Esophagus (tissue), 2 donors: ENCODE data around the gene CDH13. TPM values are rescaled to one million over a fixed set of nuclear protein-coding genes. Genes with fewer than 3 reads are reported as not detected.

ENCODE experiments used
- H3K27ac ChIP-seq, 2 donors: one replicate each; pipeline ENCODE4 v1.5.1; 2013; ENCODE audit warnings: low read depth in 2 of 2, mild to moderate bottlenecking in 2 of 2, inconsistent platforms in 1 of 2, low read length in 1 of 2, moderate library complexity in 1 of 2
- H3K27me3 ChIP-seq, 2 donors: one replicate each; pipeline ENCODE4 v1.6.1; 2013; ENCODE audit warnings: low read length in 2 of 2, control low read depth in 1 of 2, mild to moderate bottlenecking in 1 of 2; ENCODE audit not compliant: insufficient read depth in 2 of 2, control insufficient read depth in 1 of 2
- H3K36me3 ChIP-seq, 2 donors: one replicate each; pipeline ENCODE4 v1.6.1; 2013; ENCODE audit warnings: low read length in 1 of 2; ENCODE audit not compliant: control insufficient read depth in 2 of 2, insufficient read depth in 2 of 2
- H3K4me1 ChIP-seq, 2 donors: one replicate each; pipeline ENCODE4 v1.6.1; 2013; ENCODE audit warnings: low read length in 1 of 2; ENCODE audit not compliant: control insufficient read depth in 2 of 2, insufficient read depth in 2 of 2
- H3K4me3 ChIP-seq, 2 donors: one replicate each; pipeline ENCODE4 v1.5.1; 2013; ENCODE audit warnings: low read length in 2 of 2, mild to moderate bottlenecking in 2 of 2, low read depth in 1 of 2, moderate library complexity in 1 of 2
- H3K9me3 ChIP-seq, 2 donors: one replicate each; pipeline ENCODE4 v1.6.1; 2013; ENCODE audit warnings: mild to moderate bottlenecking in 2 of 2, low read depth in 1 of 2, low read length in 1 of 2, moderate library complexity in 1 of 2; ENCODE audit not compliant: control insufficient read depth in 2 of 2, insufficient read depth in 1 of 2
- WGBS, 2 donors: extraction: QIAGEN DNeasy Blood & Tissue Kit; methylation state at CpG; one replicate each; pipeline ENCODE4 v1.1.7; 2013; 5-methylcytosine and 5-hydroxymethylcytosine counted together
- polyA plus RNA-seq, 2 donors: library from polyadenylated mRNA; stranded (reverse); fragments of 200-250 nt; gene quantifications; one replicate each; pipeline ENCODE4 v1.2.3, GENCODE V29; 2013
- donor health status: healthy with polysubstance abuse.
- donor health status: Bipolar disorder and iron deficiency.

The CDH13 gene
- polyA plus RNA-seq, 2 donors = 1.3 to 4.3 TPM

GRCh38 chr16:83730812-83731211 lies 1104.0 kb downstream of the CDH13 start:
- no peak overlapping the region for H3K27ac ChIP-seq
- 40 to 66% methylated on average over 2 of the region's 2 CpGs for WGBS, 2 donors
- H3K27me3 ChIP-seq = no peaks in the 10 kb centered on the region
- no peaks in the 10 kb centered on the region for H3K4me1 ChIP-seq
- H3K36me3 ChIP-seq = no peaks in the 10 kb centered on the region
- no peak overlapping the region for H3K4me3 ChIP-seq
- H3K9me3 ChIP-seq = peaks cover 0 to 2% of the 10 kb centered on the region in 2 donors

- Histone ChIP-seq H3K4me3 (no peak overlapping the region), H3K27me3 (no peaks in the 10 kb centered on the region), H3K27ac (no peak overlapping the region), H3K36me3 (no peaks in the 10 kb centered on the region), H3K9me3 (peaks cover 0 to 2% of the 10 kb centered on the region in 2 donors), H3K4me1 (no peaks in the 10 kb centered on the region)
- 82% methylated on average over 2 of the region's 2 CpGs for WGBS, 2 donors
These were observed 1105.8 kb downstream of the CDH13 start for GRCh38 chr16:83732536-83732935.

GRCh38 chr16:83733301-83733700 lies 1106.5 kb downstream of the CDH13 start:
- peaks cover 0 to 2% of the 10 kb centered on the region in 2 donors for H3K9me3 ChIP-seq
- no peaks in the 10 kb centered on the region for H3K4me1 ChIP-seq
- 69 to 70% methylated on average over 9 of the region's 9 CpGs for WGBS, 2 donors
- H3K27ac ChIP-seq = no peak overlapping the region
- no peaks in the 10 kb centered on the region for H3K27me3 ChIP-seq
- no peak overlapping the region for H3K4me3 ChIP-seq
- no peaks in the 10 kb centered on the region for H3K36me3 ChIP-seq

- Histone ChIP-seq H3K9me3 (peaks cover 0 to 2% of the 10 kb centered on the region in 2 donors), H3K27me3 (no peaks in the 10 kb centered on the region), H3K4me3 (no peak overlapping the region), H3K27ac (no peak overlapping the region), H3K36me3 (no peaks in the 10 kb centered on the region), H3K4me1 (no peaks in the 10 kb centered on the region)
- 79 to 90% methylated on average over 5 of the region's 5 CpGs for WGBS, 2 donors
These were observed 1107.4 kb downstream of the CDH13 start for GRCh38 chr16:83734136-83734535.

- Histone ChIP-seq H3K4me3 (no peak overlapping the region), H3K9me3 (peaks cover 0 to 2% of the 10 kb centered on the region in 2 donors), H3K27me3 (no peaks in the 10 kb centered on the region), H3K36me3 (no peaks in the 10 kb centered on the region), H3K27ac (no peak overlapping the region), H3K4me1 (no peaks in the 10 kb centered on the region)
- WGBS, 2 donors = 66 to 71% methylated on average over 11 of the region's 11 CpGs
These were observed 1111.1 kb downstream of the CDH13 start for GRCh38 chr16:83737729-83738354.

GRCh38 chr16:83738923-83739503 lies 1112.2 kb downstream of the CDH13 start:
- WGBS, 2 donors = 81 to 92% methylated on average over 7 of the region's 7 CpGs
- no peaks in the 10 kb centered on the region for H3K4me1 ChIP-seq

GRCh38 chr16:83742124-83742899 lies 1115.5 kb downstream of the CDH13 start:
- Histone ChIP-seq H3K27me3 (no peaks in the 10 kb centered on the region), H3K4me1 (no peaks in the 10 kb centered on the region), H3K27ac (no peak overlapping the region), H3K4me3 (no peak overlapping the region), H3K36me3 (no peaks in the 10 kb centered on the region), H3K9me3 (no peaks in the 10 kb centered on the region)
- 82 to 87% methylated on average over 22 of the region's 22 CpGs for WGBS, 2 donors

More at GRCh38 chr16:83738923-83739503, 1112.2 kb downstream of the CDH13 start:
- H3K36me3 ChIP-seq = no peaks in the 10 kb centered on the region
- no peak overlapping the region for H3K4me3 ChIP-seq
- no peaks in the 10 kb centered on the region for H3K27me3 ChIP-seq
- H3K27ac ChIP-seq = no peak overlapping the region
- no peaks in the 10 kb centered on the region for H3K9me3 ChIP-seq

- H3K27me3 ChIP-seq = no peaks in the 10 kb centered on the region
- H3K27ac ChIP-seq = no peak overlapping the region
- no peaks in the 10 kb centered on the region for H3K36me3 ChIP-seq
- H3K4me1 ChIP-seq = no peaks in the 10 kb centered on the region
- WGBS, 2 donors = 86 to 89% methylated on average over 4 of the region's 4 CpGs
- no peaks in the 10 kb centered on the region for H3K9me3 ChIP-seq
- H3K4me3 ChIP-seq = no peak overlapping the region
These were observed 1116.5 kb downstream of the CDH13 start for GRCh38 chr16:83743241-83743640.

GRCh38 chr16:83743720-83744119 lies 1117.0 kb downstream of the CDH13 start:
- no peaks in the 10 kb centered on the region for H3K4me1 ChIP-seq
- H3K4me3 ChIP-seq = no peak overlapping the region
- H3K27me3 ChIP-seq = no peaks in the 10 kb centered on the region
- H3K9me3 ChIP-seq = no peaks in the 10 kb centered on the region
- 86 to 87% methylated on average over 6 of the region's 6 CpGs for WGBS, 2 donors
- no peaks in the 10 kb centered on the region for H3K36me3 ChIP-seq
- no peak overlapping the region for H3K27ac ChIP-seq
